ENCODE results near the gene C20orf173.

DNA sequence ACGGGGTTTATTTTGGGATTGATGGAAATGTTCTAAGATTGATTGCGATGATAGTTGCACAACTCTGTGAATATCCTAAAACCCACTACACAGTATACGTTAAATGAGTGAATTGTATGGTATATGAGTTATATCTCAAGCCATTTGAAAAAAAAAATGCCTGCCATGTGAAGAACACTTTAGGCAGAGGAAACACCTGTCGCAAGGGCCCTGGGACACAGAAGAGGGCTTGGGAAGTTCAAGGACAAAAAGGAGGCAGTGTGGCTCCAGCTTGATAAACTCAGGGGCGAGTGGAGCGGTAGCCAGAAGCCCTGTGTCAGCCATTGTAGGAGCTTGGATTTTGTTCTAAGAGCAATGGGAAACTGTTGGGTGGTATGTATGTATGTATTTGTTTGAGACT, 37.1 kb downstream of the C20orf173 start:
- TF ChIP-seq, protein P1, sequence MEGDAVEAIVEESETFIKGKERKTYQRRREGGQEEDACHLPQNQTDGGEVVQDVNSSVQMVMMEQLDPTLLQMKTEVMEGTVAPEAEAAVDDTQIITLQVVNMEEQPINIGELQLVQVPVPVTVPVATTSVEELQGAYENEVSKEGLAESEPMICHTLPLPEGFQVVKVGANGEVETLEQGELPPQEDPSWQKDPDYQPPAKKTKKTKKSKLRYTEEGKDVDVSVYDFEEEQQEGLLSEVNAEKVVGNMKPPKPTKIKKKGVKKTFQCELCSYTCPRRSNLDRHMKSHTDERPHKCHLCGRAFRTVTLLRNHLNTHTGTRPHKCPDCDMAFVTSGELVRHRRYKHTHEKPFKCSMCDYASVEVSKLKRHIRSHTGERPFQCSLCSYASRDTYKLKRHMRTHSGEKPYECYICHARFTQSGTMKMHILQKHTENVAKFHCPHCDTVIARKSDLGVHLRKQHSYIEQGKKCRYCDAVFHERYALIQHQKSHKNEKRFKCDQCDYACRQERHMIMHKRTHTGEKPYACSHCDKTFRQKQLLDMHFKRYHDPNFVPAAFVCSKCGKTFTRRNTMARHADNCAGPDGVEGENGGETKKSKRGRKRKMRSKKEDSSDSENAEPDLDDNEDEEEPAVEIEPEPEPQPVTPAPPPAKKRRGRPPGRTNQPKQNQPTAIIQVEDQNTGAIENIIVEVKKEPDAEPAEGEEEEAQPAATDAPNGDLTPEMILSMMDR (conservative IDR thresholded peaks at IDR 0.05 in 1 of 2, IDR thresholded peaks at IDR 0.05 in 1 of 2; ENCODE audit: extremely low read depth in 1 of 2, insufficient read depth in 1 of 2, low read depth in 1 of 2, low read length in 2 of 2): no peak
- TF ChIP-seq EZH2 (IDR thresholded peaks at IDR 0.05; ENCODE audit: borderline replicate concordance, low read length): no peak

All from mammary epithelial cell (primary cell).